ENCODE data around the gene KRTAP5-11.
A peak's percentile ranks its signal among the peaks of the same experiment; 100 is the strongest.
"Not testable (repeated sequence)": the region's sequence is repeated elsewhere in the genome, so short reads cannot be mapped to it uniquely, and the experiment has no call there.

KRTAP5-11 gene

DNA sequence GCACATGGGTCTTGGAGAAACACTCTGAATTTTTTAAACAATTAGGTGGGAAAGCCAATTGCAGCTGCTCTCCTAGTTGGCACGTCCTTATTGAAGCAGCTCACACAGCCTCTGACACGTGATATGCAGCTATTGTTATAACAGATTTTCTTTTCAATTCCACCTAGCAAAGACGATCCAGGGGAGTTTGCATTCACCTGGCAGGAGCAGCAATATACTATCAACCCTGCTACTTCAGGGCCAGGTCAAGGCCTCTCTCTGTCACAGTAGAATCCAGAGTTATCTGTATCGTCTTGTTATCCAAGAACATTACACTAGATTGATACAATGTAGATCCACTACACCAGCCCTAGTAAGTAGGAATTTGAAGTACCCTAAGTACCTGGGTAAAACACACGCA, 8.3 kb downstream of the KRTAP5-11 start:
- no peak overlapping the region for H3K27ac ChIP-seq
- TF ChIP-seq ZFX (IDR thresholded peaks at IDR 0.05; ENCODE audit: borderline replicate concordance) (no peak), CTCF (IDR thresholded peaks at IDR 0.05) (no peak)

- TF ChIP-seq CTCF (IDR thresholded peaks at IDR 0.05): no peak
- no peak for TF ChIP-seq ZFX (IDR thresholded peaks at IDR 0.05; ENCODE audit: borderline replicate concordance)
- H3K27ac ChIP-seq: no peak overlapping the region
Measured at GRCh38 chr11:71572811-71573210, 9.9 kb downstream of the KRTAP5-11 start.

- not testable (repeated sequence) for H3K27ac ChIP-seq
Measured at GRCh38 chr11:71571101-71571850, 11.4 kb downstream of the KRTAP5-11 start.

GRCh38 chr11:71568704-71569349, 13.8 kb downstream of the KRTAP5-11 start:
- no peak for TF ChIP-seq ZFX (IDR thresholded peaks at IDR 0.05; ENCODE audit: borderline replicate concordance)
- no peak for TF ChIP-seq CTCF (IDR thresholded peaks at IDR 0.05)
- H3K27ac ChIP-seq: no peak overlapping the region

GRCh38 chr11:71567633-71568032, 15.0 kb downstream of the KRTAP5-11 start:
- H3K27ac ChIP-seq: not testable (repeated sequence)
- peak; percentile 21 for TF ChIP-seq CTCF (IDR thresholded peaks at IDR 0.05)

DNA sequence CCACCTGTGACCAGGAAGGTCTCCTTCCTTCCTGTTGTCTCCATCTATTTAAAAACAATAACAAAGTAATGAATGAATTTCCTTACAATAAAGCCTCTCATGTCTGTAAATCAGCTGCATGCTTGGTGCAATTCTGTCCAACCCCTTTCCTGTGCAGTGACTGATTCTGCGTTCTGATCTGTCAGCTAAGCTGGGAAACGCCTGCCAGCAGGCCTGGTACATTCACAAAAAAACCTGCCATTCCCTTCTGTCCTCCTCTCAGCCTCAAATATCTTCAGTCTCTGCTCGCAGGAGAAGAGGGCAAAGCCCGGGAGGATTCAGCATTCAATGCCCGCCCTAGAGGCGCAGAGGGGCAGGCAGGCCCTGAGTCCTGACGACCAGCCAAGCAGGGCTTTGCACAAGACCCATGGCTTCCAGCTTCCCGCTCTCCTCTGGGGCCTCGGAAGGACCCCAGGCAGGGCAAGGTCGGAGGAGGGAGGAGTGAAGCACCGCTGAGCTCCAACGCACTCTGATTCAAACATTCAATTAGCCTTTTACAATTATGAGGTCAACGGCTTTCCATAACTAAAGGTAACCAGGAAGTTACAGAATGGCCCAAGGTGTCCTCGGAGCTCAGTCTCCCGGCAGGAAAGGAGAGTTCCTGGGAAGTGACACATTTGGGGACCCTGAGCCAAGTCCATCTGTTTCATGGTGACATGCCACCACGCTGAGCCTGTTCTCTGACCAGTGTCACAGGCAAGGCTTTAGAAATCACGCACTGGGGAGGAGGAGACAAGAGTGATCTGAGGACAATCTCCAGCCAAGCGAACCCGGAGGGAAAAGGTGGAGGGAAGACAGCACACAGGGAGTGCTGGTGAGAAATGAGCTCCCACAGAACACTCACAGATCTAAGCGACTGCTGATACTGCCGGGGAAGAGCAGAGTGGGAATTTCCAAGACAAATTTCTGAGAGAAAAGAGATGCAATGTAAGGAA, 15.8 kb downstream of the KRTAP5-11 start:
- H3K27ac ChIP-seq: not testable (repeated sequence)

GRCh38 chr11:71566081-71566620, 16.5 kb downstream of the KRTAP5-11 start:
- TF ChIP-seq CTCF (IDR thresholded peaks at IDR 0.05) (no peak), ZFX (IDR thresholded peaks at IDR 0.05; ENCODE audit: borderline replicate concordance) (no peak)
- no peak overlapping the region for H3K27ac ChIP-seq

DNA sequence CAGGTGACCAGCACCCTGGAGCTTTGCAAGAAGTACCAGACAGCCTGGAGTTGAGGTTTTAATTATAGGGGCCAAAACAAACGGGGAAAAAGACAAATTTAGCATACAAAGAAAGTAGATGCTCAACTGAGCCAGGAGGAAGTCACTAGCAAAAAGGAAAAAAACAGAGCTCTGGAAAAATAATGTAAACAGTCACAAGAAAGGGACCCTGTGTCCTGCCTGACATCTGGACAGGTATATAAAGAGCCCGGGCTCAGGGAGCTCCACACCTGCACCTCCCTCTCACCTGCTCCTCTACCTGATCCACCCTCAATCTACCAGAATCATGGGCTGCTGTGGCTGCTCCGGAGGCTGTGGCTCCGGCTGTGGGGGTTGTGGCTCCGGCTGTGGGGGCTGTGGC, 17.4 kb downstream of the KRTAP5-11 start, which contains the start of gene KRTAP5-10:
KRTAP5-10 (plus strand) TSS at position 301 of the 400 bp plus-strand sequence; CDS start at position 326, 25 bp downstream.
- TF ChIP-seq ZFX (IDR thresholded peaks at IDR 0.05; ENCODE audit: borderline replicate concordance) (no peak), CTCF (IDR thresholded peaks at IDR 0.05) (no peak)
- no peak within 1 kb of the TSS for H3K27ac ChIP-seq

Data from 22Rv1 (cell line).